GM23338 (cell line): ENCODE data around the gene DMRTC2.

Experiments used
- ETS1 ChIP-seq: IDR thresholded peaks from 2 replicates; pipeline ENCODE4 v1.6.1; 2016; ENCODE audit warnings: antibody characterized with exemption
- EZH2 ChIP-seq: fragments of 200-600 bp; sonication (generic); IDR thresholded peaks from one replicate; pipeline ENCODE4 v1.8.0; 2017; ENCODE audit warnings: antibody characterized with exemption, mild to moderate bottlenecking, low read depth; ENCODE audit not compliant: unreplicated experiment
- EZH2phosphoT487 ChIP-seq: fragments of 200-600 bp; sonication (generic); IDR thresholded peaks from one replicate; pipeline ENCODE4 v1.8.1; 2018; ENCODE audit warnings: antibody characterized with exemption; ENCODE audit not compliant: unreplicated experiment
- JUNB ChIP-seq: IDR thresholded peaks from one replicate; pipeline ENCODE4 v1.6.1; 2016; ENCODE audit warnings: antibody characterized with exemption; ENCODE audit not compliant: unreplicated experiment
- POLR2AphosphoS5 ChIP-seq: IDR thresholded peaks from 2 replicates; pipeline ENCODE4 v1.6.1; 2016; ENCODE audit warnings: antibody characterized with exemption, low read depth
- REST ChIP-seq: IDR thresholded peaks from one replicate; pipeline ENCODE4 v1.6.1; 2018; ENCODE audit warnings: antibody characterized with exemption; ENCODE audit not compliant: unreplicated experiment
- STAT1 ChIP-seq: IDR thresholded peaks from one replicate; pipeline ENCODE4 v1.6.1; 2016; ENCODE audit warnings: antibody characterized with exemption; ENCODE audit not compliant: unreplicated experiment
- ZNF114 ChIP-seq: fragments of 250-450 bp; sonication (Bioruptor Pico); IDR thresholded peaks from 2 replicates; pipeline ENCODE4 v1.5.0; 2020; ENCODE audit warnings: mild to moderate bottlenecking, moderate library complexity
- ZNF331 ChIP-seq: fragments of 250-450 bp; sonication (Bioruptor Pico); IDR thresholded peaks from 2 replicates; pipeline ENCODE4 v1.5.0; 2020; ENCODE audit warnings: low read depth, mild to moderate bottlenecking, moderate library complexity
- TF ChIP-seq, protein P1 (sequence below), 2 experiments: fragments of 200-600 bp in 1 of 2; sonication (generic) in 1 of 2; conservative IDR thresholded peaks; 2 replicates each; pipeline versions ENCODE4 v1.5.1 to v1.6.1; 2016 to 2017; ENCODE audit warnings: antibody characterized with exemption in 2 of 2, low read depth in 2 of 2, mild to moderate bottlenecking in 2 of 2, moderate library complexity in 1 of 2

DNA sequence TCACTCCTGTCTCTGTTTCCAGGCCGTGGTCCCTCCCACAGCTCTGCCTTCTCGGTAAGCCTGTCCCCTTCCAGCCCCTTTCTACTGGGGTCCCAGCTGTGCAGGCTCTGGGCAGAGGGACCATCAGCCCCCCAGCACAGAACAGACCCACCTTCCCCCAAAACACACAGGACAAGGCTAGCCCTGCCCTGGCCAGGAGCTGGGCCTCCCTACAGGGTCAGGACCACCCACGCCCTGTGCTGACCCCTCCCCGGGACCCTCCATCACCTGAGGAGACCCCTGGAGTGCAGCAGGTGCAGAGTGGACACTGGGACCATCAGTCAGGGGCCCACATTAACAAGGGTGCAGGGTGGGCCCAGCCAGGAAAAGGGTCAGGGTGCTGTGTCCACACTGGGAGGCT is 34.5 kb upstream of the DMRTC2 start:
- TF ChIP-seq STAT1 = no peak
- TF ChIP-seq, protein P1, sequence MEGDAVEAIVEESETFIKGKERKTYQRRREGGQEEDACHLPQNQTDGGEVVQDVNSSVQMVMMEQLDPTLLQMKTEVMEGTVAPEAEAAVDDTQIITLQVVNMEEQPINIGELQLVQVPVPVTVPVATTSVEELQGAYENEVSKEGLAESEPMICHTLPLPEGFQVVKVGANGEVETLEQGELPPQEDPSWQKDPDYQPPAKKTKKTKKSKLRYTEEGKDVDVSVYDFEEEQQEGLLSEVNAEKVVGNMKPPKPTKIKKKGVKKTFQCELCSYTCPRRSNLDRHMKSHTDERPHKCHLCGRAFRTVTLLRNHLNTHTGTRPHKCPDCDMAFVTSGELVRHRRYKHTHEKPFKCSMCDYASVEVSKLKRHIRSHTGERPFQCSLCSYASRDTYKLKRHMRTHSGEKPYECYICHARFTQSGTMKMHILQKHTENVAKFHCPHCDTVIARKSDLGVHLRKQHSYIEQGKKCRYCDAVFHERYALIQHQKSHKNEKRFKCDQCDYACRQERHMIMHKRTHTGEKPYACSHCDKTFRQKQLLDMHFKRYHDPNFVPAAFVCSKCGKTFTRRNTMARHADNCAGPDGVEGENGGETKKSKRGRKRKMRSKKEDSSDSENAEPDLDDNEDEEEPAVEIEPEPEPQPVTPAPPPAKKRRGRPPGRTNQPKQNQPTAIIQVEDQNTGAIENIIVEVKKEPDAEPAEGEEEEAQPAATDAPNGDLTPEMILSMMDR (conservative IDR thresholded peaks at IDR 0.05; ENCODE audit: low read depth in 2 of 2) = no peak
- TF ChIP-seq EZH2phosphoT487 = no peak
- no peak for TF ChIP-seq REST
- TF ChIP-seq POLR2AphosphoS5 = no peak
- no peak for TF ChIP-seq EZH2
- TF ChIP-seq ZNF331 (CRISPR knock-in tag) = no peak
- no peak for TF ChIP-seq JUNB
- no peak for TF ChIP-seq ETS1
- TF ChIP-seq ZNF114 = no peak
